HepG2 (cell line): ENCODE measurements around the gene SLC2A6. TPM values are rescaled to one million over a fixed set of nuclear protein-coding genes. Genes with fewer than 3 reads are reported as not detected.
A peak's percentile ranks its signal among the peaks of the same experiment; 100 is the strongest.

Experiments used
- AKAP8 ChIP-seq: sonication (generic); formaldehyde crosslinking; IDR thresholded peaks from 2 replicates; pipeline ENCODE4 v1.5.1; 2020; ENCODE audit warnings: mild to moderate bottlenecking, missing genetic modification reagents
- ARID4A ChIP-seq: sonication (generic); formaldehyde crosslinking; IDR thresholded peaks from 2 replicates; pipeline ENCODE4 v1.5.0; 2020; ENCODE audit warnings: mild to moderate bottlenecking, missing genetic modification reagents, borderline replicate concordance
- CERS6 ChIP-seq: sonication (generic); formaldehyde crosslinking; IDR thresholded peaks from 2 replicates; pipeline ENCODE4 v1.5.0; 2020; ENCODE audit warnings: missing genetic modification reagents
- EP300 ChIP-seq, 3 experiments: sonication (generic) in 1 of 3; formaldehyde crosslinking in 1 of 3; IDR thresholded peaks; 2 replicates each; pipeline versions ENCODE4 v1.5.1 to v1.6.1; 2011 to 2020; ENCODE audit warnings: low read depth in 2 of 3, low read length in 2 of 3, borderline replicate concordance in 1 of 3, improper control_type of control experiment in 1 of 3, mild to moderate bottlenecking in 1 of 3, missing genetic modification reagents in 1 of 3, moderate library complexity in 1 of 3
- GABPB1 ChIP-seq: IDR thresholded peaks from 2 replicates; pipeline ENCODE4 v1.6.1; 2016; ENCODE audit warnings: mild to moderate bottlenecking, missing genetic modification reagents, moderate library complexity, missing compliant biosample characterization
- HOXA3 ChIP-seq: sonication (generic); formaldehyde crosslinking; IDR thresholded peaks from 2 replicates; pipeline ENCODE4 v1.5.0; 2020; ENCODE audit warnings: missing genetic modification reagents
- MYPOP ChIP-seq: sonication (generic); formaldehyde crosslinking; IDR thresholded peaks from 2 replicates; pipeline ENCODE4 v1.8.1; 2023; ENCODE audit warnings: mild to moderate bottlenecking, moderate library complexity, missing genetic modification reagents
- NAIF1 ChIP-seq: sonication (generic); formaldehyde crosslinking; IDR thresholded peaks from 2 replicates; pipeline ENCODE4 v1.5.0; 2020; ENCODE audit warnings: mild to moderate bottlenecking, missing genetic modification reagents, borderline replicate concordance
- NFIB ChIP-seq: sonication (generic); formaldehyde crosslinking; IDR thresholded peaks from 2 replicates; pipeline ENCODE4 v1.9.0; 2021; ENCODE audit warnings: missing genetic modification reagents, mild to moderate bottlenecking, borderline replicate concordance
- RFX5 ChIP-seq: IDR thresholded peaks from 2 replicates; pipeline ENCODE4 v1.6.1; 2011; ENCODE audit warnings: low read depth, low read length, improper control_type of control experiment
- SCMH1 ChIP-seq: sonication (generic); formaldehyde crosslinking; IDR thresholded peaks from 2 replicates; pipeline ENCODE4 v1.9.0; 2021; ENCODE audit warnings: missing genetic modification reagents, mild to moderate bottlenecking, borderline replicate concordance
- THAP8 ChIP-seq: sonication (generic); formaldehyde crosslinking; IDR thresholded peaks from 2 replicates; pipeline ENCODE4 v1.5.1; 2020; ENCODE audit warnings: missing genetic modification reagents, mild to moderate bottlenecking, borderline replicate concordance
- ZIK1 ChIP-seq: sonication (generic); formaldehyde crosslinking; IDR thresholded peaks from 2 replicates; pipeline ENCODE4 v1.5.0; 2020; ENCODE audit warnings: mild to moderate bottlenecking, low read depth, missing genetic modification reagents, borderline replicate concordance
- ZNF264 ChIP-seq: sonication (generic); formaldehyde crosslinking; IDR thresholded peaks from 2 replicates; pipeline ENCODE4 v1.4.0; 2020; ENCODE audit warnings: missing genetic modification reagents
- ZNF280D ChIP-seq: sonication (generic); formaldehyde crosslinking; IDR thresholded peaks from 2 replicates; pipeline ENCODE4 v1.5.1; 2020; ENCODE audit warnings: mild to moderate bottlenecking, missing genetic modification reagents
- ZNF296 ChIP-seq: sonication (generic); formaldehyde crosslinking; conservative IDR thresholded peaks from 2 replicates; pipeline ENCODE4 v1.5.0; 2020; ENCODE audit warnings: mild to moderate bottlenecking, missing genetic modification reagents
- ZNF549 ChIP-seq: sonication (generic); formaldehyde crosslinking; IDR thresholded peaks from 2 replicates; pipeline ENCODE4 v1.5.0; 2020; ENCODE audit warnings: missing genetic modification reagents
- ZNF557 ChIP-seq: sonication (generic); formaldehyde crosslinking; IDR thresholded peaks from 2 replicates; pipeline ENCODE4 v1.4.0; 2020; ENCODE audit warnings: missing genetic modification reagents
- ZNF772 ChIP-seq: sonication (generic); formaldehyde crosslinking; IDR thresholded peaks from 2 replicates; pipeline ENCODE4 v1.5.0; 2020; ENCODE audit warnings: mild to moderate bottlenecking, missing genetic modification reagents
- ZNF780A ChIP-seq: sonication (generic); formaldehyde crosslinking; IDR thresholded peaks from 2 replicates; pipeline ENCODE4 v1.8.0; 2022; ENCODE audit warnings: mild to moderate bottlenecking, missing genetic modification reagents, moderate library complexity
- polyA plus RNA-seq, 8 experiments: library from polyadenylated mRNA; depleted of rRNA in 3 of 8; stranded (reverse) in 7 of 8; unstranded in 1 of 8; fragments of >200 nt; fragmentation: Illumina TruSeq in 4 of 8; extraction: Trizol in 4 of 8; gene quantifications; 2 replicates each; pipeline versions ENCODE4 v1.2.1 to v1.2.3, GENCODE V29; 2011 to 2016; ENCODE audit warnings: low read depth in 4 of 8, missing spikeins in 1 of 8, mixed read lengths in 1 of 8; ENCODE audit not compliant: insufficient read depth in 1 of 8
- total RNA-seq, 5 experiments: library from RNA; depleted of rRNA; stranded (reverse); fragments of >200 nt; fragmentation: Illumina TruSeq; extraction: Trizol; gene quantifications; 2 replicates each; pipeline ENCODE4 v1.2.3, GENCODE V29; 2016; ENCODE audit warnings: low read depth in 1 of 5

The SLC2A6 gene
- total and polyA plus RNA-seq, 2 of the 13 experiments (the other 11 are each of a cell fraction or from before 2014, with no cell fraction given) = 4.1 to 15.0 TPM

GRCh38 chr9:133506653-133507038, 27.7 kb upstream of the SLC2A6 start (continued):
- TF ChIP-seq RFX5 (no peak), HOXA3 (peak; percentile 73), ZNF772 (peak; percentile 89), GABPB1 (CRISPR knock-in tag) (peak; percentile 70), SCMH1 (CRISPR knock-in tag) (no peak), ZIK1 (peak; percentile 53; the same call in 1 of the 2 replicates), MYPOP (peak; percentile 54; the same call in 1 of the 2 replicates), ZNF264 (CRISPR knock-in tag) (peak; percentile 96), NAIF1 (CRISPR knock-in tag) (no peak), ZNF557 (peak; percentile 83), CERS6 (CRISPR knock-in tag) (no peak), EP300 (IDR thresholded peaks at IDR 0.05; ENCODE audit: low read depth in 2 of 2, low read length in 2 of 2) (peak in 1 of 2 experiments; percentile 74; a peak in 2 of 4 replicates), EP300 (CRISPR knock-in tag; IDR thresholded peaks at IDR 0.05; ENCODE audit: borderline replicate concordance) (no peak), ZNF296 (CRISPR knock-in tag) (no peak), ZNF280D (0 out of 2 replicates have a peak, but pooled peaks have one; percentile 48), THAP8 (CRISPR knock-in tag) (no peak), ZNF780A (CRISPR knock-in tag) (no peak), ZNF549 (no peak), ARID4A (CRISPR knock-in tag) (peak; percentile 82; the same call in 1 of the 2 replicates), AKAP8 (CRISPR knock-in tag) (no peak), NFIB (no peak)
